AG04449 (cell line): ENCODE data around the gene TDRD7.

Experiments used
- CTCF ChIA-PET: fragments of 350-600 bp; formaldehyde crosslinking; extraction: SDS; loops from one replicate; lab custom pipeline; 2021; ENCODE audit warnings: antibody characterized with exemption; lab: Yijun Ruan, JAX
- POLR2A ChIA-PET: fragments of 400-600, 350-600 bp; formaldehyde crosslinking; extraction: SDS; loops from one replicate; lab custom pipeline; 2020; ENCODE audit warnings: antibody characterized with exemption, inconsistent platforms; lab: Yijun Ruan, JAX
- DNase-seq: peaks from one replicate; pipeline ENCODE4 v3.0.0-alpha.2; 2010; ENCODE audit warnings: low read depth, low spot score
- H3K4me3 ChIP-seq: 2 replicates; pipeline ENCODE4 v1.5.1; 2011; ENCODE audit warnings: low read depth, mild to moderate bottlenecking, control low read depth, low read length
- CTCF ChIP-seq: IDR thresholded peaks from one replicate; pipeline ENCODE4 v1.5.1; 2011; ENCODE audit warnings: mild to moderate bottlenecking, moderate library complexity, low read length, control low read depth, inconsistent platforms; ENCODE audit not compliant: insufficient read depth; ENCODE audit errors: missing control alignments

TDRD7 gene

GRCh38 chr9:97365634-97366033, 46.3 kb upstream of the TDRD7 start:
- no peak for DNase-seq
- ChIA-PET CTCF (interaction anchor here (1.5 kb wide), 1 partner anchor 21 kb away, joined by 5 read pairs; no protein-coding TSS in a partner anchor), POLR2A (no interaction called here)
- no peak for TF ChIP-seq CTCF
- no peak overlapping the region for H3K4me3 ChIP-seq

DNA sequence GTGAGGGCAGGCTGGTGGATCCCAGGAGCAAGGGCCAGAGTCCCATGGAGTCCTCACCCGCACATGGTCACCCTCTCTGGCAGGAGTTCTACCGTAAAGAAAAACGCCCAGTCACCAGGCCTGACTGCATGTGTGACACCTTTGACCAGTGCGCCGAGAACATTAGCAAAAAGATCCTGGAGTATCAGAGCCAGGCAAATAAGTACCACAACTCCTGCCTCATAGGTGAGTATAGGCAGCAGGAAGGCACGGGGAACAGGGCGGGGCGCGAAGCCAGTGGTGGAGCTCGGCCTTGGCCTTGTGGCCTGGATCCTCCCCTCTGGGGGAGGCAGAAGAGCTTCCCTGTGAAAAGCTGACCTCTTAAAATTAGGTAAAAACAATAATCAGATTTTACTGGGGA, 45.4 kb upstream of the TDRD7 start:
- CTCF ChIA-PET = no interaction called here
- POLR2A ChIA-PET = no interaction called here

DNA sequence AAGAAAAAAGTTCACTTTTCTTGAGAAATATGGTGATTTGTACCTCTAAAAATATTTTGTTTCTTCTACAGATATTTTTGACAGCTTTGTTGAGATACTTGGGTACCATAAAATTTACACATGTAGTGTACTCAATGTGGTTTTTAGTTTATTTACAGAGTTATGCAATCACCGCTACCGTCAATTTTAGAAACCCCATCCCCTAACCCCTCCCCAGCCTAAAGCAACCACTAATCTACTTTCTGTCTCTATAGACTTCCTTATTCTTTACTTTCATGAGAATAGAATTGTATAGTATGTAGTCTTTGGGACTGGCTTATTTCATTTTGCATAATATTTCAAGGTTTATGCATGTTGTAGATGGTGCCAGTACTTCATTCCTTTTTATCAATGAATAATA, 45.0 kb upstream of the TDRD7 start:
- CTCF ChIA-PET = no interaction called here
- no peak for DNase-seq

More for the DNA sequence above, 45.4 kb upstream of the TDRD7 start:
- DNase-seq = no peak
- no peak for TF ChIP-seq CTCF
- H3K4me3 ChIP-seq = no peak overlapping the region

DNA sequence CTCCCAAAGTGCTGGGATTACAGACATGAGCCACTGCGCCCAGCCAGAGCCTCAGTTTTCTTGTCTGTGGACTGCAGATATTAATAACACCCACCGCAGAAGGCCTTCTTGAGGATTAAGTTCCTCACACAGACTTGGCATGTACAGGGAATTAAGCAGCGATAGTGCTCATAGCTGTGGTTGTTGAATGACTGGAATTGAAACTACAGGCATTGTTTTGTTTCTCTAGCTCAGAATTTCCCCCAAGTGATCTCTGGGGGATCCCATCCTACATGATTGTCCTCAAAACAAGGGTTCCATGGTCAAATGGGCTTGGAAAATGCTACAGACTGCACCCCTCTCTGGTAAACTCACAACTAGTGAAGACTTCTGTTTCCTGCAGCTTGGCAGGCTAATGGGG, 44.2 kb upstream of the TDRD7 start:
- DNase-seq = no peak
- ChIA-PET CTCF (interaction anchor here (3.8 kb wide), 1 partner anchor 18 kb away, joined by 17 read pairs; no protein-coding TSS in a partner anchor), POLR2A (no interaction called here)
- no peak for TF ChIP-seq CTCF
- no peak overlapping the region for H3K4me3 ChIP-seq

More for the DNA sequence above, 45.0 kb upstream of the TDRD7 start:
- no peak for TF ChIP-seq CTCF
- POLR2A ChIA-PET = no interaction called here
- H3K4me3 ChIP-seq = no peak overlapping the region

- TF ChIP-seq CTCF = no peak
- DNase-seq = no peak
- ChIA-PET POLR2A (no interaction called here), CTCF (interaction anchor here (3.8 kb wide), 1 partner anchor 17 kb away, joined by 17 read pairs; no protein-coding TSS in a partner anchor)
- H3K4me3 ChIP-seq = no peak overlapping the region
Observed at GRCh38 chr9:97368964-97369363, 42.9 kb upstream of the TDRD7 start.

GRCh38 chr9:97372580-97372979, 39.3 kb upstream of the TDRD7 start:
- TF ChIP-seq CTCF = no peak
- ChIA-PET CTCF (no interaction called here), POLR2A (no interaction called here)
- H3K4me3 ChIP-seq = no peak overlapping the region
- DNase-seq = no peak
